ENCODE results near the gene ESPNL. TPM values are rescaled to one million over a fixed set of nuclear protein-coding genes. Genes with fewer than 3 reads are reported as not detected.

ESPNL gene
- total and polyA plus RNA-seq, 9 of the 15 experiments (the other 6 are each of a cell fraction or from before 2014, with no cell fraction given): 0.03 to 0.09 (median 0.05) TPM; not detected in 3

DNA sequence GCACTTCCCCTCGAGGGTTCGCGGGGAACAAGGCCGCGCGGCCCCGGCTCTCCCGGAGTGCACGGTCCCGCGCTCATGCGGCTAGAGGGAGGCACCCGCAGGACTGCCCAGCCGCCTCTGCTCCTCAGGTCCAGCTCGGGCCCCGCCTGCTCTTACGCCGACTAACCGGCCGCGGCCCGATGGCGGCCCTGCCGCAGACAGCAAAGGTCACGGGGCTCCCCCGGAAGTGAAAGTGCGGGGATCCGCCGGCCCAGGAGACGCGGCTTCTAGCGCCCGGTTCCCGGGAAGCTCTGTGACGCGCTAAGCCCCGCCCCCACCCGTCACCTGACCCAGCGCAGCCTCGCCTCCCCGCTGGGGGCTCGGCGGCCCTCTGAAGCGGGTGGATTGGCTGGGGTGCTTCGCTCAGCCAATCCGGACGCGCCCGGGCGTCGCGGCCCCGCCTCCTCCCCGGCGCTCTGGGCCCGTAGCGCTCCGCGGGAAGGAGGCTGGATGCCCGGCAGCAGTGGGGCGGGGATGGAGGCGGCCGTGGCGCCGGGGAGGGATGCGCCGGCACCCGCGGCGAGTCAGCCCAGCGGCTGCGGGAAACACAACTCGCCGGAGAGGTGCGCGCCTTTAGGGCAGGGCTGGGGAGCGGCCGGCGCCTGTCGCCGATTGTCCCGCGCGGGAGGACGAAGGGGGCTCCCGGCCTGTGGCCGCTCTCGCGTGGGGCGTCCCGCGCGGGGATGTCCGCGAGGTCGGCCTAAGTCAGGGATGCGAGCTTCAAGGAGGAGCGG, 39.4 kb upstream of the ESPNL start, which contains the start of gene SCLY (continued):
- TF ChIP-seq, protein P1, sequence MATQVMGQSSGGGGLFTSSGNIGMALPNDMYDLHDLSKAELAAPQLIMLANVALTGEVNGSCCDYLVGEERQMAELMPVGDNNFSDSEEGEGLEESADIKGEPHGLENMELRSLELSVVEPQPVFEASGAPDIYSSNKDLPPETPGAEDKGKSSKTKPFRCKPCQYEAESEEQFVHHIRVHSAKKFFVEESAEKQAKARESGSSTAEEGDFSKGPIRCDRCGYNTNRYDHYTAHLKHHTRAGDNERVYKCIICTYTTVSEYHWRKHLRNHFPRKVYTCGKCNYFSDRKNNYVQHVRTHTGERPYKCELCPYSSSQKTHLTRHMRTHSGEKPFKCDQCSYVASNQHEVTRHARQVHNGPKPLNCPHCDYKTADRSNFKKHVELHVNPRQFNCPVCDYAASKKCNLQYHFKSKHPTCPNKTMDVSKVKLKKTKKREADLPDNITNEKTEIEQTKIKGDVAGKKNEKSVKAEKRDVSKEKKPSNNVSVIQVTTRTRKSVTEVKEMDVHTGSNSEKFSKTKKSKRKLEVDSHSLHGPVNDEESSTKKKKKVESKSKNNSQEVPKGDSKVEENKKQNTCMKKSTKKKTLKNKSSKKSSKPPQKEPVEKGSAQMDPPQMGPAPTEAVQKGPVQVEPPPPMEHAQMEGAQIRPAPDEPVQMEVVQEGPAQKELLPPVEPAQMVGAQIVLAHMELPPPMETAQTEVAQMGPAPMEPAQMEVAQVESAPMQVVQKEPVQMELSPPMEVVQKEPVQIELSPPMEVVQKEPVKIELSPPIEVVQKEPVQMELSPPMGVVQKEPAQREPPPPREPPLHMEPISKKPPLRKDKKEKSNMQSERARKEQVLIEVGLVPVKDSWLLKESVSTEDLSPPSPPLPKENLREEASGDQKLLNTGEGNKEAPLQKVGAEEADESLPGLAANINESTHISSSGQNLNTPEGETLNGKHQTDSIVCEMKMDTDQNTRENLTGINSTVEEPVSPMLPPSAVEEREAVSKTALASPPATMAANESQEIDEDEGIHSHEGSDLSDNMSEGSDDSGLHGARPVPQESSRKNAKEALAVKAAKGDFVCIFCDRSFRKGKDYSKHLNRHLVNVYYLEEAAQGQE (IDR thresholded peaks at IDR 0.05; ENCODE audit: borderline replicate concordance): peak; percentile 71
- TF ChIP-seq, protein P1 (CRISPR knock-in tag; IDR thresholded peaks at IDR 0.05; ENCODE audit: low read depth): no peak
- TF ChIP-seq KLF16 (IDR thresholded peaks at IDR 0.05) (no peak), ELF1 (tag; IDR thresholded peaks at IDR 0.05) (0 out of 2 replicates have a peak, but pooled peaks have one; percentile 54), CHD1 (IDR thresholded peaks at IDR 0.05; ENCODE audit: low read length) (no peak), FIP1L1 (IDR thresholded peaks at IDR 0.05; ENCODE audit: low read depth, low read length, poor library complexity, severe bottlenecking) (peak; percentile 11)
